K562 (cell line): ENCODE data around the gene LTB4R2. TPM values are rescaled to one million over a fixed set of nuclear protein-coding genes. Genes with fewer than 3 reads are reported as not detected.

Experiments used
- ATAC-seq: fragments of 200-7000 bp; cut with Tn5 transposase; 3 replicates; pipeline ENCODE4 v1.9.1; 2020; ENCODE audit warnings: moderate library complexity
- BruUV-seq: library from RNA; stranded (reverse); fragments of 400-500 nt; replicated peaks from 2 replicates; lab custom pipeline; 2021; lab: Mats Ljungman, UMichigan
- CTCF ChIA-PET: fragments of 300-600 bp; formaldehyde crosslinking; extraction: SDS; loops from one replicate; lab custom pipeline; 2021; ENCODE audit warnings: low intra/inter-chr PET ratio; lab: Yijun Ruan, JAX
- POLR2A ChIA-PET: fragments of 300-600, 350-650 bp; sonication (Branson Sonifier 250); formaldehyde crosslinking; extraction: SDS; loops from one replicate; lab custom pipeline; 2021; ENCODE audit warnings: antibody characterized with exemption, inconsistent platforms; lab: Yijun Ruan, JAX
- DNase-seq, 4 experiments: peaks; one replicate each; pipeline versions ENCODE4 v3.0.0 to v3.0.0-alpha.2; 2011 to 2018; ENCODE audit warnings: low spot score in 3 of 4, mixed read lengths in 3 of 4; ENCODE audit errors: extremely low read depth in 1 of 4
- FAIRE-seq: peaks from 2 replicates; lab custom pipeline; 2011; peaks lifted over from hg19 to GRCh38; lab: Jason Lieb, UNC
- H2AFZ ChIP-seq: 2 replicates; pipeline ENCODE4 v1.6.0; 2011; ENCODE audit warnings: low read depth, low read length, control low read depth, inconsistent platforms
- H3K27ac ChIP-seq: fragments of 200-600 bp; 3 replicates; pipeline ENCODE4 v1.8.0; 2011; ENCODE audit warnings: low read depth, mild to moderate bottlenecking, control low read depth, inconsistent platforms, low read length, moderate library complexity, mixed read lengths; ENCODE audit errors: extremely low read depth
- H3K27me3 ChIP-seq, 2 experiments: fragments of 300-600 bp in 1 of 2; 2 replicates in 1 of 2; 3 replicates in 1 of 2; pipeline versions ENCODE4 v1.6.0 to v1.8.0; 2011; ENCODE audit warnings: inconsistent platforms in 2 of 2, low read length in 2 of 2, mild to moderate bottlenecking in 1 of 2, mixed read lengths in 1 of 2, moderate library complexity in 1 of 2; ENCODE audit not compliant: control insufficient read depth in 2 of 2, insufficient read depth in 2 of 2
- H3K36me3 ChIP-seq: fragments of 300-600 bp; 3 replicates; pipeline ENCODE4 v1.8.0; 2011; ENCODE audit warnings: mild to moderate bottlenecking, low read length, inconsistent platforms; ENCODE audit not compliant: control insufficient read depth, insufficient read depth
- H3K4me1 ChIP-seq, 2 experiments: fragments of 200-600 bp in 1 of 2; replicated peaks in 1 of 2; 2 replicates in 1 of 2; 3 replicates in 1 of 2; pipeline versions ENCODE4 v1.5.1 to v1.8.0; 2011; ENCODE audit warnings: inconsistent platforms in 2 of 2, low read length in 2 of 2, mild to moderate bottlenecking in 1 of 2, mixed read lengths in 1 of 2, moderate library complexity in 1 of 2; ENCODE audit not compliant: control insufficient read depth in 2 of 2, insufficient read depth in 2 of 2
- H3K4me2 ChIP-seq: 2 replicates; pipeline ENCODE4 v1.6.1; 2011; ENCODE audit warnings: low read length, control low read depth, inconsistent platforms, mixed read lengths; ENCODE audit not compliant: insufficient read depth
- H3K4me3 ChIP-seq: fragments of 200-600 bp; sonication (generic), shearing (Covaris generic); 2 replicates; pipeline ENCODE4 v1.5.1; 2016; ENCODE audit warnings: control low read depth, inconsistent platforms
- H3K79me2 ChIP-seq: fragments of 200-600 bp; 3 replicates; pipeline ENCODE4 v1.8.0; 2011; ENCODE audit warnings: low read length, inconsistent platforms; ENCODE audit not compliant: control insufficient read depth, insufficient read depth
- H3K9ac ChIP-seq, 2 experiments: 2 replicates each; pipeline versions ENCODE4 v1.6.0 to v1.6.1; 2011; ENCODE audit warnings: low read depth in 2 of 2, low read length in 2 of 2, control low read depth in 1 of 2, inconsistent platforms in 1 of 2, mild to moderate bottlenecking in 1 of 2, mixed read lengths in 1 of 2; ENCODE audit not compliant: insufficient read depth in 1 of 2
- H3K9me1 ChIP-seq: one replicate; pipeline ENCODE4 v1.6.0; 2011; ENCODE audit warnings: inconsistent platforms, mild to moderate bottlenecking, low read length, moderate library complexity; ENCODE audit not compliant: control insufficient read depth, insufficient read depth
- H3K9me3 ChIP-seq: replicated peaks from 2 replicates; pipeline ENCODE4 v1.5.1; 2011; ENCODE audit warnings: low read depth, low read length, inconsistent platforms; ENCODE audit not compliant: control insufficient read depth, insufficient read depth
- H4K20me1 ChIP-seq: replicated peaks from 2 replicates; pipeline ENCODE4 v1.6.1; 2011; ENCODE audit warnings: low read length, inconsistent platforms, mixed read lengths; ENCODE audit not compliant: control insufficient read depth, insufficient read depth
- CCAR2 ChIP-seq: fragments of 200-400 bp; formaldehyde crosslinking; IDR thresholded peaks from 2 replicates; pipeline ENCODE4 v1.6.1; 2017; ENCODE audit warnings: mild to moderate bottlenecking, low read depth, low read length
- E2F8 ChIP-seq: fragments of 450-650 bp; IDR thresholded peaks from 2 replicates; pipeline ENCODE4 v1.7.1; 2018; ENCODE audit warnings: mild to moderate bottlenecking, low read depth; ENCODE audit not compliant: partially characterized antibody
- ELF1 ChIP-seq: fragments of 200-800 bp; sonication (Bioruptor generic); IDR thresholded peaks from 2 replicates; pipeline ENCODE4 v1.6.1; 2016; ENCODE audit warnings: missing genetic modification characterization, missing compliant biosample characterization
- IFI16 ChIP-seq: fragments of 250-450 bp; sonication (Bioruptor Pico); IDR thresholded peaks from 2 replicates; pipeline ENCODE4 v2.1.2; 2022; ENCODE audit warnings: mild to moderate bottlenecking, inconsistent platforms
- MCM7 ChIP-seq, 2 experiments: fragments of 450-650 bp; IDR thresholded peaks; 2 replicates each; pipeline ENCODE4 v1.6.1; 2016 to 2018
- PRPF4 ChIP-seq: fragments of 200-400 bp; formaldehyde crosslinking; IDR thresholded peaks from one replicate; pipeline ENCODE4 v1.6.1; 2017; ENCODE audit warnings: low read length, low read depth, mild to moderate bottlenecking; ENCODE audit not compliant: insufficient read depth, poor library complexity, severe bottlenecking
- RFX5 ChIP-seq: IDR thresholded peaks from 2 replicates; pipeline ENCODE4 v1.6.1; 2011; ENCODE audit warnings: low read depth, mild to moderate bottlenecking, improper control_type of control experiment, low read length
- SMAD2 ChIP-seq: fragments of 150-350 bp; IDR thresholded peaks from 2 replicates; pipeline ENCODE4 v1.6.1; 2014; ENCODE audit warnings: low read depth, mild to moderate bottlenecking, low read length
- SMAD3 ChIP-seq: fragments of 450-650 bp; formaldehyde crosslinking; conservative IDR thresholded peaks from 2 replicates; pipeline ENCODE4 v1.4.0; 2020; ENCODE audit warnings: mild to moderate bottlenecking
- U2AF1 ChIP-seq: fragments of 200-400 bp; formaldehyde crosslinking; optimal IDR thresholded peaks from 2 replicates; pipeline ENCODE3; 2017; ENCODE audit warnings: mild to moderate bottlenecking, low read depth, low read length, moderate library complexity
- ZBTB34 ChIP-seq: fragments of 250-450 bp; sonication (Bioruptor Pico); IDR thresholded peaks from 2 replicates; pipeline ENCODE4 v1.8.0; 2021; ENCODE audit warnings: mild to moderate bottlenecking, moderate library complexity
- ZC3H8 ChIP-seq: fragments of 450-650 bp; IDR thresholded peaks from 2 replicates; pipeline ENCODE4 v1.6.1; 2017
- ZNF174 ChIP-seq: fragments of 250-450 bp; sonication (Bioruptor Pico); IDR thresholded peaks from 2 replicates; pipeline ENCODE4 v1.4.0; 2020; ENCODE audit warnings: mild to moderate bottlenecking
- ZNF232 ChIP-seq: sonication (generic); formaldehyde crosslinking; IDR thresholded peaks from 2 replicates; pipeline ENCODE4 v1.8.0; 2022; ENCODE audit warnings: mild to moderate bottlenecking, missing genetic modification reagents
- ZNF311 ChIP-seq: fragments of 250-450 bp; sonication (Bioruptor Pico); IDR thresholded peaks from 2 replicates; pipeline ENCODE4 v1.4.0; 2020; ENCODE audit warnings: mild to moderate bottlenecking, moderate library complexity
- ZNF384 ChIP-seq: IDR thresholded peaks from 2 replicates; pipeline ENCODE4 v1.6.1; 2012; ENCODE audit warnings: low read depth, low read length, improper control_type of control experiment
- WGBS: fragments of 100-300 bp; shearing (Covaris generic); methylation state at CpG from one replicate; pipeline ENCODE4 v1.1.6; 2016; ENCODE audit warnings: low coverage, mixed read lengths; ENCODE audit not compliant: insufficient coverage; ENCODE audit errors: missing lambda C conversion rate; 5-methylcytosine and 5-hydroxymethylcytosine counted together
- in situ Hi-C: fragments of 300-500 bp; cut with MboI; formaldehyde crosslinking; loops from 4 replicates; pipeline ENCODE4 v1.15.0; 2018; ENCODE audit warnings: inconsistent platforms, mixed read lengths
- intact Hi-C: fragments of 100-400 bp; cut with micrococcal nuclease; formaldehyde crosslinking; loops from 2 replicates; pipeline ENCODE4 v1.14.2; 2022
- polyA plus RNA-seq, 8 experiments: library from polyadenylated mRNA; depleted of rRNA in 4 of 8; stranded (reverse) in 5 of 8; unstranded in 3 of 8; fragments of >200 nt; fragmentation: Nextera tagmentation in 2 of 8; fragmentation: Illumina TruSeq in 1 of 8; extraction: Ambion mirVana in 2 of 8; extraction: Trizol in 1 of 8; gene quantifications; 2 replicates each; pipeline versions ENCODE4 v1.2.1 to v1.2.3, GENCODE V29; 2011 to 2014; ENCODE audit warnings: inconsistent platforms in 1 of 8, missing spikeins in 1 of 8
- total RNA-seq, 7 experiments: library from RNA; depleted of rRNA in 6 of 7; stranded (reverse); fragments of >200 nt in 6 of 7; fragmentation: Illumina TruSeq in 2 of 7; extraction: Trizol in 2 of 7; gene quantifications; 2 replicates each; pipeline versions ENCODE4 v1.2.1 to v1.2.3, GENCODE V29; 2011 to 2021; ENCODE audit warnings: low replicate concordance in 1 of 7

The LTB4R2 gene
- total and polyA plus RNA-seq, 9 of the 15 experiments (the other 6 are each of a cell fraction or from before 2014, with no cell fraction given) = 0.03 to 11.6 (median 2.8) TPM; not detected in 1

- no peak for TF ChIP-seq E2F8
- no peak for TF ChIP-seq ZNF311 (CRISPR knock-in tag)
- no peak for TF ChIP-seq U2AF1
- no peak for TF ChIP-seq RFX5
These were observed 24.6 kb upstream of the LTB4R2 start (continued) for GRCh38 chr14:24285351-24285750.

GRCh38 chr14:24286996-24287395 is 22.9 kb upstream of the LTB4R2 start:
- ATAC-seq (no peak), DNase-seq (no peak), FAIRE-seq (no peak)
- H3K9me3 ChIP-seq = no peaks in the 10 kb centered on the region
- CTCF ChIA-PET = no interaction called here
- H3K36me3 ChIP-seq = peaks cover 19% of the 10 kb centered on the region; the same call in 1 of the 3 replicates
- in situ Hi-C loops (no loop called here), intact Hi-C loops (no loop called here)
- no peak overlapping the region for H3K9ac ChIP-seq
- POLR2A ChIA-PET = interaction anchor here (0.5 kb wide), 1 partner anchor 172 kb away, joined by 3 read pairs; the partner anchor contains the start of gene NRL
- H3K4me1 ChIP-seq = no peaks in the 10 kb centered on the region; a peak in 1 of 5 replicates
- BruUV-seq = no TSS peak
- H2AFZ ChIP-seq = no peak overlapping the region
- 69% methylated on average over 3 of the region's 5 CpGs for WGBS
- H4K20me1 ChIP-seq = no peaks in the 10 kb centered on the region
- H3K27ac ChIP-seq = no peak overlapping the region
- H3K4me2 ChIP-seq = no peak overlapping the region
- no peaks in the 10 kb centered on the region for H3K27me3 ChIP-seq
- H3K9me1 ChIP-seq = no peaks in the 10 kb centered on the region
- no peaks in the 10 kb centered on the region for H3K79me2 ChIP-seq
- no peak overlapping the region for H3K4me3 ChIP-seq
- TF ChIP-seq ZBTB34 (CRISPR knock-in tag) (no peak), ELF1 (no peak), SMAD2 (no peak), IFI16 (CRISPR knock-in tag) (no peak), PRPF4 (no peak), ZC3H8 (no peak), MCM7 (IDR thresholded peaks at IDR 0.05) (no peak), ZNF232 (no peak), ZNF384 (no peak), ZNF174 (CRISPR knock-in tag) (no peak), SMAD3 (no peak), CCAR2 (no peak)
